WTC11 (cell line): ENCODE measurements around the gene DNASE1L2. TPM values are rescaled to one million over a fixed set of nuclear protein-coding genes. Genes with fewer than 3 reads are reported as not detected.
A peak's percentile ranks its signal among the peaks of the same experiment; 100 is the strongest.

Experiments used
- ATAC-seq: fragments of 200-7000 bp; cut with Tn5 transposase; 2 replicates; pipeline ENCODE4 v1.10.0; 2021; ENCODE audit warnings: mild to moderate bottlenecking, moderate library complexity
- CTCF ChIA-PET: fragments of 300-600 bp; sonication (Branson Sonifier 250); formaldehyde crosslinking; loops from one replicate; lab custom pipeline; 2021; ENCODE audit warnings: antibody characterized with exemption; lab: Charles Lee
- POLR2A ChIA-PET: fragments of 350-600 bp; sonication (Branson Sonifier 250); formaldehyde crosslinking; loops from one replicate; lab custom pipeline; 2021; ENCODE audit warnings: antibody characterized with exemption; lab: Charles Lee
- DNase-seq: peaks from one replicate; pipeline ENCODE4 v3.0.0; 2021; ENCODE audit warnings: low spot score
- H3K27ac Mint-ChIP-seq: 2 replicates; pipeline ENCODE4 v1.8.0; 2021; ENCODE audit warnings: mixed read lengths
- H3K27me3 Mint-ChIP-seq: 2 replicates; pipeline ENCODE4 v1.8.0; 2021; ENCODE audit warnings: low read depth, mild to moderate bottlenecking, moderate library complexity, mixed read lengths
- H3K36me3 Mint-ChIP-seq: 2 replicates; pipeline ENCODE4 v1.8.0; 2021; ENCODE audit warnings: mixed read lengths
- H3K4me1 Mint-ChIP-seq: 2 replicates; pipeline ENCODE4 v1.8.0; 2022; ENCODE audit warnings: mixed read lengths
- H3K4me3 Mint-ChIP-seq: 2 replicates; pipeline ENCODE4 v1.8.0; 2021; ENCODE audit warnings: mild to moderate bottlenecking, moderate library complexity, mixed read lengths
- H3K9me3 Mint-ChIP-seq: 2 replicates; pipeline ENCODE4 v1.8.0; 2021; ENCODE audit warnings: mixed read lengths
- CREM ChIP-seq: sonication (generic); formaldehyde crosslinking; IDR thresholded peaks from 2 replicates; pipeline ENCODE4 v1.8.1; 2022; ENCODE audit warnings: mild to moderate bottlenecking, missing genetic modification reagents, moderate library complexity
- FOXK1 ChIP-seq: sonication (generic); formaldehyde crosslinking; IDR thresholded peaks from 2 replicates; pipeline ENCODE4 v1.8.0; 2022; ENCODE audit warnings: mild to moderate bottlenecking, moderate library complexity, missing genetic modification reagents
- GTF2I ChIP-seq: fragments of 250-450 bp; sonication (Bioruptor Pico); conservative IDR thresholded peaks from 2 replicates; pipeline ENCODE4 v1.4.0; 2021; ENCODE audit warnings: mild to moderate bottlenecking
- IRF2 ChIP-seq: sonication (generic); formaldehyde crosslinking; IDR thresholded peaks from 2 replicates; pipeline ENCODE4 v1.8.0; 2022; ENCODE audit warnings: low read depth, missing genetic modification reagents, borderline replicate concordance
- JUN ChIP-seq: sonication (generic); formaldehyde crosslinking; IDR thresholded peaks from 2 replicates; pipeline ENCODE4 v1.8.0; 2023; ENCODE audit warnings: mild to moderate bottlenecking, missing genetic modification reagents
- PRDM15 ChIP-seq: sonication (generic); formaldehyde crosslinking; IDR thresholded peaks from 2 replicates; pipeline ENCODE4 v1.8.0; 2022; ENCODE audit warnings: missing genetic modification reagents
- SMAD3 ChIP-seq: sonication (generic); formaldehyde crosslinking; IDR thresholded peaks from 2 replicates; pipeline ENCODE4 v1.8.0; 2022; ENCODE audit warnings: missing genetic modification reagents, mild to moderate bottlenecking, borderline replicate concordance
- TEAD1 ChIP-seq: sonication (generic); formaldehyde crosslinking; IDR thresholded peaks from 2 replicates; pipeline ENCODE4 v1.8.0; 2022; ENCODE audit warnings: mild to moderate bottlenecking, missing genetic modification reagents
- TP53 ChIP-seq: sonication (generic); formaldehyde crosslinking; IDR thresholded peaks from 2 replicates; pipeline ENCODE4 v1.8.1; 2023; ENCODE audit warnings: mild to moderate bottlenecking, missing genetic modification reagents
- ZNF416 ChIP-seq: fragments of 250-450 bp; sonication (Bioruptor Pico); IDR thresholded peaks from 2 replicates; pipeline ENCODE4 v1.9.0; 2021; ENCODE audit warnings: mild to moderate bottlenecking, inconsistent platforms
- ZNF425 ChIP-seq: fragments of 250-450 bp; sonication (Bioruptor Pico); conservative IDR thresholded peaks from 2 replicates; pipeline ENCODE4 v1.9.0; 2021; ENCODE audit warnings: mild to moderate bottlenecking
- ZSCAN18 ChIP-seq: fragments of 250-450 bp; sonication (Bioruptor Pico); IDR thresholded peaks from 2 replicates; pipeline ENCODE4 v2.1.2; 2022; ENCODE audit warnings: mild to moderate bottlenecking, moderate library complexity
- total RNA-seq: library from RNA; stranded (reverse); gene quantifications from 3 replicates; pipeline ENCODE4 v1.2.3, GENCODE V29; 2021
- TF ChIP-seq, protein P1 (sequence below): sonication (generic); formaldehyde crosslinking; conservative IDR thresholded peaks from 2 replicates; pipeline ENCODE4 v1.8.1; 2023; ENCODE audit warnings: mild to moderate bottlenecking, low read depth, missing genetic modification reagents, moderate library complexity
- TF ChIP-seq, protein P2 (sequence below): sonication (generic); formaldehyde crosslinking; IDR thresholded peaks from 2 replicates; pipeline ENCODE4 v1.8.0; 2022; ENCODE audit warnings: mild to moderate bottlenecking, missing genetic modification reagents
- TF ChIP-seq, protein P3 (sequence below): sonication (generic); formaldehyde crosslinking; IDR thresholded peaks from 2 replicates; pipeline ENCODE4 v1.8.1; 2022; ENCODE audit warnings: mild to moderate bottlenecking, moderate library complexity, missing genetic modification reagents

Gene DNASE1L2
- total RNA-seq, 1 experiment from 2014 or later, result 0.66 TPM

DNA sequence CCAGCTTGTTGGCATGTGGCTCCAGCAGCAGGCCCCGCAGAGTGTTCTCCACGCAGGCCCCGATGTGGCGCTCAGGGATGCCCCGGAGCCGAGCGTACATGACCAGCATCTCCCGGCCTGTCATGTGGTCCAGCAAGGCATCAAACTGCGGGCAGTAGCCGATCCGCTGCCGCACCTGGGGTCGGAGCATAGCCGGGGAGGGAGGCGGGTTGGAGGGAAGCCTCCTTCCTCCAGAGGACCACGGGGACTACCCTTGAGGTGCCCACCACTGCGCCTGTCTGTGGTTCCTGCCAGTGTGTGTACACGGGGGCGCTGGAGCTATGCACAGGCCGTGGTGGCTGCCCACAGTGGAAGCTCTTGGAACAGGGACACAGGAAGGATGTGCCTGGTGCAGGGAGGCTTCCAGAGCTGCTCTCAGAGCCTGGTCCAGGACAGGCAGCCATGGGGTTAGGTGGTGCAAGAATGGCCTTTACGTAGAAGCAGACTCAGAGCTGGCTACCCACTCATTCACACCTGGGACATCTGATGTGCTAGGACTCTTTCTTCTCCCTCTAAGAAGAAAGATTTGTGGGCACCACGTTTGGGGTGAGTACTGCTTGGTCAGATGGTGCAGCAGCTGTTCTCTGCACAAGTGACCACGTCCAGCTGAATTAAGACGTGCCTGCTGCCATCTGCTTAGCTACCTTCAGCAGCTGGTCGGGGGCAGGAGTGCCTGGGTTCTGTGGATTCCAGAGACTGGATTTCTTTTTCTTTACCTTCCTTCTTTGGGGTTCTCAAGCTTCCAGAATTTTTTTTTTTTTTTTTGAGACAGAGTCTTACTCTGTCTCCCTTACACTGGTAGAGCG is 42.9 kb downstream of the DNASE1L2 start:
- DNase-seq, result no peak
- peaks cover 2% of the 10 kb centered on the region; the same call in 1 of the 2 replicates for H3K4me1 Mint-ChIP-seq
- POLR2A ChIA-PET, result interaction anchor here (0.6 kb wide), 2 partner anchors 11 to 29 kb away, joined by 3 to 4 read pairs; no protein-coding TSS in a partner anchor
- CTCF ChIA-PET, result interaction anchor here (0.6 to 3.9 kb wide), 11 partner anchors 9 to 222 kb away, joined by 3 to 18 read pairs (median 4); partner anchors contain the start of genes ABCA3 and DNASE1L2
- H3K27ac Mint-ChIP-seq, result no peak overlapping the region
- H3K4me3 Mint-ChIP-seq, result no peak overlapping the region
- ATAC-seq, result no peak
- H3K9me3 Mint-ChIP-seq, result no peaks in the 10 kb centered on the region
- H3K36me3 Mint-ChIP-seq, result no peaks in the 10 kb centered on the region
- TF ChIP-seq CREM (no peak), PRDM15 (CRISPR knock-in tag) (0 out of 2 replicates have a peak, but pooled peaks have one; percentile 0)
- no peaks in the 10 kb centered on the region for H3K27me3 Mint-ChIP-seq

DNA sequence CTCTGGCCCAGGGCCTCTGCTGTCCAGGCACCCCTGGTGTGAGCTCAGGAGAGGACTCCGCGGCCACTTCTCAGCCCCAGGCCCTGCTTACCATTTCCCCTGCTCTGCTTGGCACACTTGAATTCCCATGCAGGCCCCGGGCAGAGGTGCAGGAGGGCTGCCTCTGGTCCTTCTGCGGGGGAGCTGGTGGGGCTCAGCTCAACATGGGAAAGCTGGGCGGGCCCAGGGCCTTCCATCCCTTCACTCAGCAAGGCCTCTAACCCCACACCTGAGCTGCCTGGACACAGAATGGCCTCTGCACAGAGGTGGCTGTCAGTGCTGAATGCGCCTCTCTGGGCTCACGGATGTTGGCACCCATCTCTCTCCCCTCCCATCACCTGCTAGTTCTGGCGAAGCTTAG is 44.2 kb downstream of the DNASE1L2 start:
- no peak overlapping the region for H3K4me3 Mint-ChIP-seq

DNA sequence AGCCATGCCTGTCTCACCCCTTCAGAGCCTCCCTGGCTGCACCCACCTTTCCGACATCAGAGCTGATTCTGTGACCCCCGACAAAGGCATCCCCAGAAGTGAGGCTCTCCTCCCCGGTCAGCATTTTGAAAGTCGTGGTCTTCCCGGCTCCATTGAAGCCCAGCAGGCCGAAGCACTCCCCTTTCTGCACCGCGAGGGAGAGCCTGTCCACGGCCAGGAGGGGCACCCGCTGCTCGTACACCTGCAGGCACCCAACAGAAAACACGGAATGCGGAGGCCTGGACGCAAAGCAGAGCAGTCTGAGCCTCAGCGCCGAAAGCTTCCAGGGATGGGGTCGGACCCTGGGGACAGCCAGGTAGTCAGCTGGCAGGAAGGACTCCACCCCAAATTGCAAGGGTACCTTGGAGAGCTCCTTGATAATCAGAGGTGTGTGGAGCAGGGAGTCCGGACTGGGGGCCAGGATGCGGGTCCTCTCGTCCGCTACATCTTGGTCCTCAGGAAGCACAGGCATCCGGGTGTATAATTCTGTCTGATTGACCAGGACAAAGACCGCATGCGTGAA is 44.8 kb downstream of the DNASE1L2 start:
- no peak for TF ChIP-seq TEAD1
- TF ChIP-seq ZNF416 (CRISPR knock-in tag), result no peak
- TF ChIP-seq GTF2I (CRISPR knock-in tag), result no peak
- TF ChIP-seq, protein P1, sequence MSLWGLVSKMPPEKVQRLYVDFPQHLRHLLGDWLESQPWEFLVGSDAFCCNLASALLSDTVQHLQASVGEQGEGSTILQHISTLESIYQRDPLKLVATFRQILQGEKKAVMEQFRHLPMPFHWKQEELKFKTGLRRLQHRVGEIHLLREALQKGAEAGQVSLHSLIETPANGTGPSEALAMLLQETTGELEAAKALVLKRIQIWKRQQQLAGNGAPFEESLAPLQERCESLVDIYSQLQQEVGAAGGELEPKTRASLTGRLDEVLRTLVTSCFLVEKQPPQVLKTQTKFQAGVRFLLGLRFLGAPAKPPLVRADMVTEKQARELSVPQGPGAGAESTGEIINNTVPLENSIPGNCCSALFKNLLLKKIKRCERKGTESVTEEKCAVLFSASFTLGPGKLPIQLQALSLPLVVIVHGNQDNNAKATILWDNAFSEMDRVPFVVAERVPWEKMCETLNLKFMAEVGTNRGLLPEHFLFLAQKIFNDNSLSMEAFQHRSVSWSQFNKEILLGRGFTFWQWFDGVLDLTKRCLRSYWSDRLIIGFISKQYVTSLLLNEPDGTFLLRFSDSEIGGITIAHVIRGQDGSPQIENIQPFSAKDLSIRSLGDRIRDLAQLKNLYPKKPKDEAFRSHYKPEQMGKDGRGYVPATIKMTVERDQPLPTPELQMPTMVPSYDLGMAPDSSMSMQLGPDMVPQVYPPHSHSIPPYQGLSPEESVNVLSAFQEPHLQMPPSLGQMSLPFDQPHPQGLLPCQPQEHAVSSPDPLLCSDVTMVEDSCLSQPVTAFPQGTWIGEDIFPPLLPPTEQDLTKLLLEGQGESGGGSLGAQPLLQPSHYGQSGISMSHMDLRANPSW (CRISPR knock-in tag), result no peak
- TF ChIP-seq FOXK1 (CRISPR knock-in tag), result no peak
- TF ChIP-seq, protein P2, sequence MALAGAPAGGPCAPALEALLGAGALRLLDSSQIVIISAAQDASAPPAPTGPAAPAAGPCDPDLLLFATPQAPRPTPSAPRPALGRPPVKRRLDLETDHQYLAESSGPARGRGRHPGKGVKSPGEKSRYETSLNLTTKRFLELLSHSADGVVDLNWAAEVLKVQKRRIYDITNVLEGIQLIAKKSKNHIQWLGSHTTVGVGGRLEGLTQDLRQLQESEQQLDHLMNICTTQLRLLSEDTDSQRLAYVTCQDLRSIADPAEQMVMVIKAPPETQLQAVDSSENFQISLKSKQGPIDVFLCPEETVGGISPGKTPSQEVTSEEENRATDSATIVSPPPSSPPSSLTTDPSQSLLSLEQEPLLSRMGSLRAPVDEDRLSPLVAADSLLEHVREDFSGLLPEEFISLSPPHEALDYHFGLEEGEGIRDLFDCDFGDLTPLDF (CRISPR knock-in tag), result no peak
- no peak for TF ChIP-seq ZSCAN18
- TF ChIP-seq ZNF425 (CRISPR knock-in tag), result no peak
- peaks cover 2% of the 10 kb centered on the region; the same call in 1 of the 2 replicates for H3K4me1 Mint-ChIP-seq
- no peak overlapping the region; the same call in 1 of the 2 replicates for H3K27ac Mint-ChIP-seq
- no peaks in the 10 kb centered on the region for H3K27me3 Mint-ChIP-seq
- no peak for DNase-seq
- no peaks in the 10 kb centered on the region for H3K36me3 Mint-ChIP-seq
- no peaks in the 10 kb centered on the region for H3K9me3 Mint-ChIP-seq
- no peak for ATAC-seq
- H3K4me3 Mint-ChIP-seq, result no peak overlapping the region
- POLR2A ChIA-PET, result no interaction called here
- CTCF ChIA-PET, result interaction anchor here (0.7 to 3.9 kb wide), 3 partner anchors 10 to 220 kb away, joined by 3 to 18 read pairs (median 3); partner anchors contain the start of gene ECI1

More for the DNA sequence above, 44.2 kb downstream of the DNASE1L2 start:
- ATAC-seq (no peak), DNase-seq (no peak)
- Mint-ChIP-seq H3K27me3 (no peaks in the 10 kb centered on the region), H3K36me3 (no peaks in the 10 kb centered on the region), H3K27ac (no peak overlapping the region), H3K9me3 (no peaks in the 10 kb centered on the region), H3K4me1 (peaks cover 2% of the 10 kb centered on the region; the same call in 1 of the 2 replicates)
- TF ChIP-seq IRF2 (CRISPR knock-in tag) (no peak), TP53 (CRISPR knock-in tag) (no peak), JUN (no peak), SMAD3 (CRISPR knock-in tag) (no peak)
- TF ChIP-seq, protein P3, sequence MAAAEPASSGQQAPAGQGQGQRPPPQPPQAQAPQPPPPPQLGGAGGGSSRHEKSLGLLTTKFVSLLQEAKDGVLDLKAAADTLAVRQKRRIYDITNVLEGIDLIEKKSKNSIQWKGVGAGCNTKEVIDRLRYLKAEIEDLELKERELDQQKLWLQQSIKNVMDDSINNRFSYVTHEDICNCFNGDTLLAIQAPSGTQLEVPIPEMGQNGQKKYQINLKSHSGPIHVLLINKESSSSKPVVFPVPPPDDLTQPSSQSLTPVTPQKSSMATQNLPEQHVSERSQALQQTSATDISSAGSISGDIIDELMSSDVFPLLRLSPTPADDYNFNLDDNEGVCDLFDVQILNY (CRISPR knock-in tag), result no peak
- POLR2A ChIA-PET, result interaction anchor here (0.5 kb wide), 1 partner anchor 102 kb away, joined by 3 read pairs; no protein-coding TSS in a partner anchor
- CTCF ChIA-PET, result interaction anchor here (0.7 to 3.9 kb wide), 2 partner anchors 10 to 221 kb away, joined by 3 to 18 read pairs; no protein-coding TSS in a partner anchor
